RWPE2 (cell line): ENCODE data around the gene KRTAP22-2.

Source experiments
- ATAC-seq: fragments of 200-7000 bp; cut with Tn5 transposase; 3 replicates; pipeline ENCODE4 v1.9.1; 2021; ENCODE audit warnings: low read depth
- DNase-seq: peaks from one replicate; pipeline ENCODE4 v3.0.0-alpha.2; 2020; ENCODE audit warnings: low spot score
- H3K27ac ChIP-seq: fragments of 450-650 bp; 2 replicates; pipeline ENCODE4 v1.5.1; 2017; ENCODE audit warnings: mild to moderate bottlenecking; ENCODE audit not compliant: poor library complexity, severe bottlenecking
- H3K27me3 ChIP-seq: fragments of 250-450 bp; sonication (Bioruptor Pico); 2 replicates; pipeline ENCODE4 v1.5.1; 2021; ENCODE audit warnings: mild to moderate bottlenecking, moderate library complexity; ENCODE audit not compliant: insufficient read depth, poor library complexity, severe bottlenecking
- H3K36me3 ChIP-seq: fragments of 250-450 bp; sonication (Bioruptor Pico); 2 replicates; pipeline ENCODE4 v1.5.1; 2020; ENCODE audit warnings: low read depth, mild to moderate bottlenecking, moderate library complexity
- H3K4me1 ChIP-seq: fragments of 250-450 bp; sonication (Bioruptor Pico); 2 replicates; pipeline ENCODE4 v1.5.1; 2021; ENCODE audit warnings: mild to moderate bottlenecking, moderate library complexity; ENCODE audit not compliant: insufficient read depth, poor library complexity, severe bottlenecking
- H3K4me3 ChIP-seq: fragments of 250-450 bp; sonication (Bioruptor Pico); 2 replicates; pipeline ENCODE4 v1.5.1; 2021; ENCODE audit warnings: mild to moderate bottlenecking, moderate library complexity; ENCODE audit not compliant: severe bottlenecking
- H3K9me3 ChIP-seq: fragments of 250-450 bp; sonication (Bioruptor Pico); 2 replicates; pipeline ENCODE4 v1.5.1; 2021; ENCODE audit warnings: mild to moderate bottlenecking, moderate library complexity; ENCODE audit not compliant: severe bottlenecking
- CTCF ChIP-seq: fragments of 450-650 bp; IDR thresholded peaks from one replicate; pipeline ENCODE4 v1.5.1; 2017; ENCODE audit warnings: mild to moderate bottlenecking, moderate library complexity; ENCODE audit not compliant: poor library complexity, severe bottlenecking

KRTAP22-2 gene

DNA sequence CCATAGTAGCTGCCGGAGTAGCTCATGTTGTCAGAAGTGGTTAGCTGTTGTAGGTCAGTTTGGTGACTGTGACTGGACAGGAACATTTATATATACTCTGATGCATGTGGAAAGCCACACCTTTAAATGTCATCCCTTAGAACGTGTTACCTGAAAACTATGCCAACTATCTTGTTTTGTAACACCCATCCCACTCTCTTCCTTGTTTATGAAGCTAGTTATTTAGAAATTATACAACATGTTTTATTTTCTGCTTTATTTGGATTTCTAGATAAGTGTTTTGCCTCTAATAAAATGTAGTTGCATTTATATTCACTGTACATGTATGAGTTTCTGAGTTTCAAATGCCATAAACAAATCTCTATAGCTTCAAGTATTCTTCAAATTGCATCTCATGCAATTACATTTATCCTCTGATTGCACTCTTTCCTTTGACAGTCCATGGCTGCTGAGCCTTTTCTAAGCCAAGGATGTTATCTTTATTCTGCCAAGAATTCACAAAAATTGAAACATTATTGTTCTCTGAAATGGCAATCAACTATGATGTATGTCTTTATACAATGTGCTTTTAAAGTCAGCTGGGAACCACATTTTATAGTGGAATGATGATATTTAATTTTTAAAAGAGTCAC lies 28.8 kb downstream of the KRTAP22-2 start, which contains the start of gene KRTAP19-7:
KRTAP19-7 (minus strand) TSS at position 51 of the 632 bp plus-strand sequence; CDS start at position 26, 25 bp downstream.
- Histone ChIP-seq H3K9me3 (no peaks in the 10 kb centered on the region), H3K36me3 (no peaks in the 10 kb centered on the region), H3K27me3 (no peaks in the 10 kb centered on the region), H3K27ac (no peak within 1 kb of the TSS), H3K4me1 (no peaks in the 10 kb centered on the region), H3K4me3 (no peak within 1 kb of the TSS)
- TF ChIP-seq CTCF = no peak
- ATAC-seq (no peak), DNase-seq (no peak)

- H3K4me3 ChIP-seq = no peak overlapping the region
- H3K27me3 ChIP-seq = no peaks in the 10 kb centered on the region
- H3K9me3 ChIP-seq = no peaks in the 10 kb centered on the region
- no peaks in the 10 kb centered on the region for H3K4me1 ChIP-seq
- no peaks in the 10 kb centered on the region for H3K36me3 ChIP-seq
- TF ChIP-seq CTCF = no peak
- no peak overlapping the region for H3K27ac ChIP-seq
- DNase-seq (no peak), ATAC-seq (no peak)
Observed at GRCh38 chr21:30555095-30555494, 35.1 kb downstream of the KRTAP22-2 start.

DNA sequence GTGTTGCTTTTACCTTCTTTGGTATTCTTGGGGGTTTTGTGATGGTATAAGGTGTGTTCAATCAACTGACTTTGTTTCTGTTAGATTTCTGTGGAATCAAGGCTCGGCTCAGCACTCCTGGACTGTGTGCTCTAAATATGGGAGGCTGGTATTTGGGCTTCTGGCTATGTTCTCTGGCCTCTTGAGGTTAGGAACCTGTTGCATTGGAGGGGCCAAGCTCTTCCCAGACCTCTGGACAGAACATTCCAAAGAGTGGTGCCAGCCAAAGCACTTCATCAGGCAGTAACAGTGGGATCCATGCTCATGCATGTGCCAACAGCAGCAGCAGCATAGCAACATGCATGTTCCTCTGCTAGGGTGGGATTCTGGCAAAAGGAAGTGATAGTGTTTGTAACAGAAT lies 37.4 kb downstream of the KRTAP22-2 start:
- TF ChIP-seq CTCF = no peak
- no peaks in the 10 kb centered on the region for H3K36me3 ChIP-seq
- H3K4me3 ChIP-seq = no peak overlapping the region
- H3K9me3 ChIP-seq = no peaks in the 10 kb centered on the region
- H3K27ac ChIP-seq = no peak overlapping the region
- H3K4me1 ChIP-seq = no peaks in the 10 kb centered on the region
- no peak for ATAC-seq
- DNase-seq = no peak
- H3K27me3 ChIP-seq = no peaks in the 10 kb centered on the region

DNA sequence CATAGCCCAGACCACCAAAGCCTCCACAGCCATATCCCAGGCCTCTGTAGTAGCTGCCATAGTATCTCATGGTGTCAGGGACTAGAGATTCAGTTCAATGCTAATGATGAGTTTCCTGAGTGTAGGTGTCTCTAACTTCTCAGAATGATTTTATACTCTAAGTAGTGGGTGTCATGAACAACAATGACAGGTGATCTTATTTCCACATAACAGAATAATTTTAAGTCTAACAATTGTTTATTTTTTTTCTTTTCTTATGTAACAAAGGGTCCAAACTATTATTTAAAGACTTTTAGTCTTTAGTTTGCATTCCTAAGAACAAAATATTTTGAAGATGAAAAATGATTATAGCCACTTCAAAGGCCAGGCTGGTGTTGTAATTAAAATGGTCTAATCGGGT lies 48.4 kb downstream of the KRTAP22-2 start, which contains the start of gene KRTAP19-6:
KRTAP19-6 (minus strand) TSS at position 101 of the 400 bp plus-strand sequence; CDS start at position 70, 31 bp downstream.
- Histone ChIP-seq H3K9me3 (no peaks in the 10 kb centered on the region), H3K27me3 (no peaks in the 10 kb centered on the region), H3K4me3 (no peak within 1 kb of the TSS), H3K27ac (no peak within 1 kb of the TSS), H3K36me3 (no peaks in the 10 kb centered on the region), H3K4me1 (no peaks in the 10 kb centered on the region)
- ATAC-seq (no peak), DNase-seq (no peak)
- no peak for TF ChIP-seq CTCF
